ENCODE data around the gene KCTD5.

Gene KCTD5

DNA sequence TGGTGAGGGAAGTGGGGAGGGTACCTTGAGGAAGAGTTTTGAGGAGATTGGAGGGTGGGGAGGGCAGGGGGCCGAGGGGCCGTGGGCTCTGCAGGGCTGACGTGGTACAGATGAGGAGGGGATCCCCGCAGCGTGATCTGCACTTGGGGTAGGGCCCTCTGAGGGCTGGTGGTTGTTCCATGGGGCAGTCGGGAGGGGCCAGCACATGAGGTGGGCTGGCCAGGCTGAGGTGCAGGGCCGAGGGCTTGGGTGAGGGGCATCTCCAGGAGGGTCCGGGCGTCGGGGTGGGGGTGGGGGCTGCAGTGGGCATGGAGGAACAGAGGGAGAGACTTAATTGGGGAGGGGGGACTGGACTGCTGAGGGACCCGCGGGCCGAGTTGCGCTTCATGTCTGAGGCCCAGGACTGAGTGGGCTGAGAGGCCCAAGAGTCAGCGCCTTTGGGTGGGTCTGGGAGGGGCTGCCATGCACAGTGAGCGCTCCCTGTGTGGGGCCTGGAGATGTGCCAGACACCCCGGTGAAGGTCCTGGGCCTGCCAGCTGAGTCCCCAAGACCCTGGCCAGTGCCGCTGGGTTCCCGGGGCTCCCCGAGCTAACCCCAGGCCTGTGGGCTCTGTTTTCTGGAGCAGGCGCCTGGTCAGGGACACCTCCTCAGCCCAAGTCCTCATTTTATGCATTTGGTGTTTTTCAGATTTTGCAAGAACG is 24.4 kb downstream of the KCTD5 start:
- Histone ChIP-seq H3K36me3 (ENCODE audit: control insufficient read depth, insufficient read depth, low read length) (peaks cover 58% of the 10 kb centered on the region), H3K27me3 (ENCODE audit: control insufficient read depth, insufficient read depth, low read length) (no peaks in the 10 kb centered on the region), H3K27ac (ENCODE audit: low read depth, low read length) (no peak overlapping the region), H3K4me3 (ENCODE audit: low read depth, low read length) (no peak overlapping the region), H3K9me3 (ENCODE audit: control insufficient read depth, insufficient read depth, low read depth, low read length) (no peaks in the 10 kb centered on the region), H3K9ac (ENCODE audit: low read length) (no peak overlapping the region), H3K4me1 (ENCODE audit: control insufficient read depth, insufficient read depth, low read length) (no peaks in the 10 kb centered on the region)

DNA sequence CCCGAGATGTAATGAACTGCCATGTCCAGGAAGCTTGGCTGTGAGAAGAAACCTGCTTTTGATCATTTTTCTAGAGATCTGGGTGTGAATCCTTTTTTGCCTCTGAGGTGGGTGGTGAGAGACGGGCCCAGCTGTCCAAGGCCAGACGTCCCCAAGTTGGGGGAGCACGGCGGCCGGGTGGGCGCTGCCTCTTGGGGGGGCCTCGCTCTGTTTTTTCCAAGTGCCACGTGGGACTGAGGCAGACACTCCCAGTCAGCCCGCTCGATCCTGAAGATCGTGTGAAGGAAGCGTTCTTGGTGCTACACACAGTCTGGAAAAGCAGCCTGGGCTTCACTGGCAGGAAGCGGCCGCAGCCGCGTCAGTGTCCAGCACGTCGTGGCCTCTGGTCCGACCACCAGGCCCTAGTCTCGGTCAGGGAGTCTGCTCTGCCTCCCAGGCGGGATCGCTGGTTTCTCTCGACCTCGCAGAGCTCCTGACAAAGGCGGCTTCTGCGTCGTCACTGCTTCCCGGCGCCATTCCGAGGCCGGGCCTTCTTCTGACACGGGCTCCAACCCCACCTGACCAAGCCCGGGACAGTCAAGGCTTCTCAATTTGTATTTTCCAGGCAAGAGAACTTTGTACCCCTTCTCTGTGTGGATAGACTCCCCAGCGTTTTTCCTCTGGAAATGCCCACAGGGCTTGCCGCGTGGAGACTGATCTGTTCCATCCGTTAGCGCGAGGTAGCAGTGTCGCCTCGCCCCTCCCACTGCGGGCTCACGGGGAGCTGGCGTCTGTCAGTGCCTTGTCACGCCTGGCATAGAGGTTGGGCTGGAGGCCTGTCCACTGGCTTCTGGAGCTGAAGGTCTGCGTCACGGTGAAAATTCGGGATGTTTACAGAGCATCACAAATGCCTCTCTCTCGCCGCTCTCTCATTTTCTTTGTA is 25.3 kb downstream of the KCTD5 start:
- Histone ChIP-seq H3K27me3 (ENCODE audit: control insufficient read depth, insufficient read depth, low read length) (no peaks in the 10 kb centered on the region), H3K9ac (ENCODE audit: low read length) (no peak overlapping the region), H3K9me3 (ENCODE audit: control insufficient read depth, insufficient read depth, low read depth, low read length) (no peaks in the 10 kb centered on the region), H3K4me1 (ENCODE audit: control insufficient read depth, insufficient read depth, low read length) (no peaks in the 10 kb centered on the region), H3K4me3 (ENCODE audit: low read depth, low read length) (no peak overlapping the region), H3K27ac (ENCODE audit: low read depth, low read length) (no peak overlapping the region), H3K36me3 (ENCODE audit: control insufficient read depth, insufficient read depth, low read length) (peaks cover 51% of the 10 kb centered on the region)

DNA sequence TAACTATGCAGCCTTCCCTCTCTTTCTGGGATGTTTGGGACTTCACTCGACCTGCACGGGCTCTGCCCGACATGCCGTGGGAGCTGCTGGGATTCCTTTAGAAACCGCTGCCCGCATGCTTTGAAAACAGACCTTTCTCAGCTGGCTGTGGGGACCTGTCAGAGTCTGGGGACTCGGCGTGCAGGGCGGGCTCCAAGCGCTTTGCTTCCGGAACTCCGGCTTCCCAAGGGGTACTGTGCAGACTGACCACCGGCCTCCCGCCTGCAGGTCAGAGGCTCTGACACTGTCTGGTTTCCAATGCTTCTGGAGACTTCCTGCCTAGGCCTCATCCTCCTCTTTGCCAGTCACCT is 25.9 kb downstream of the KCTD5 start:
- Histone ChIP-seq H3K27me3 (ENCODE audit: control insufficient read depth, insufficient read depth, low read length) (no peaks in the 10 kb centered on the region), H3K9me3 (ENCODE audit: control insufficient read depth, insufficient read depth, low read depth, low read length) (no peaks in the 10 kb centered on the region), H3K9ac (ENCODE audit: low read length) (no peak overlapping the region)

DNA sequence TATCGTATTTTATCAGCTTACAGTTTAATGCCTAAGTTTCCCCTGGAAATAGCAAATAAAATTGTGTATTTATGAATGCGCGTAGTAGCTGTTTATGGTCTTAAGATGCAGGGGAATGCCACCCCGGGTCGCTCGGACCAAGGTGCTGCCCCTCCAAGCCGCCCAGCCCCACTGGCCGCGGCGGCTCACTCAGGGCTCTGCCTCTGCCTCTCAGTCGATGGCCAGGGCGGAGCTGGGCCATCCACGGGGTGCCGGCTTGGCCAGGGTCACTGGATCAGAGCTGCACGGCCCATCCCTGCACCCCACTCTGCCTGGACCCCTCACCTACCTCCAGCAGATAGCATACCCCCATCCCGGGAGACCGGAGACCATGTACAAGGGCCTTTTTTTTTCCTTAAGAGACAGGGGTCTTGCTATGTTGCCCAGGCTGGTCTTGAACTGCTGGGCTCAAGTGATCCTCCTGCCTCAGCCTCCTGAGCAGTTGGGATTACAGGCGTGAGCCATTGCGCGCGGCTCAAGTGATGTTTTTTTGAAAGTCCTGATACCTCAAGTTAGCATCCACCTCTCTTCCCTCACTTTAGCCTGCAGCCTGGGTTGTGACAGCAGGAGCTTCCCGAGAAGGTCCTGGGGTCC is 26.7 kb downstream of the KCTD5 start:
- H3K9me3 ChIP-seq (ENCODE audit: control insufficient read depth, insufficient read depth, low read depth, low read length): no peaks in the 10 kb centered on the region
- no peaks in the 10 kb centered on the region for H3K27me3 ChIP-seq (ENCODE audit: control insufficient read depth, insufficient read depth, low read length)
- no peak overlapping the region for H3K9ac ChIP-seq (ENCODE audit: low read length)
- no peak overlapping the region for H3K4me3 ChIP-seq (ENCODE audit: low read depth, low read length)
- H3K27ac ChIP-seq (ENCODE audit: low read depth, low read length): no peak overlapping the region
- peaks cover 45% of the 10 kb centered on the region for H3K36me3 ChIP-seq (ENCODE audit: control insufficient read depth, insufficient read depth, low read length)
- no peaks in the 10 kb centered on the region for H3K4me1 ChIP-seq (ENCODE audit: control insufficient read depth, insufficient read depth, low read length)

More for the DNA sequence above, 25.9 kb downstream of the KCTD5 start:
- no peaks in the 10 kb centered on the region for H3K4me1 ChIP-seq (ENCODE audit: control insufficient read depth, insufficient read depth, low read length)
- no peak overlapping the region for H3K27ac ChIP-seq (ENCODE audit: low read depth, low read length)
- H3K4me3 ChIP-seq (ENCODE audit: low read depth, low read length): no peak overlapping the region
- peaks cover 45% of the 10 kb centered on the region for H3K36me3 ChIP-seq (ENCODE audit: control insufficient read depth, insufficient read depth, low read length)

DNA sequence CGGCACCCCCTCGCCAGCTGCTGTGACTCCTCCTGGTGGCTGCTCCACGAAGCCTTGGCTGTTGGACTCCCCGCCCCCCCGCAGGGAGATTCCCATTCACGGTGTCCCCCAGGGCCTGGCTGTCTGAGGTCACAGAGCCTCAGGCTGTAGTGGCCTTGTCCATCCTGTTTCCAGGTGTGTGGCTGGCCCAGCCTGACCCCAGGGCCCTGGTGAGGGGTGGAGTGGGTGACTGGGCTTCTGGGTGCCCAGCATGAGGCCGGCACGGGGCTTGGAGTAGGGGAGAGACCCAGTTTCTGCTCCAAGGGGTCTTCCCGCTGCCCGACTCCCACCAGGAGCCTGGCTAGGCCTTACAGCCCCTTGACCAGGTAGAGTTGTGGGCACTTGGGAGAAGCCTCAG is 27.3 kb downstream of the KCTD5 start:
- Histone ChIP-seq H3K4me1 (ENCODE audit: control insufficient read depth, insufficient read depth, low read length) (no peaks in the 10 kb centered on the region), H3K27ac (ENCODE audit: low read depth, low read length) (no peak overlapping the region)

DNA sequence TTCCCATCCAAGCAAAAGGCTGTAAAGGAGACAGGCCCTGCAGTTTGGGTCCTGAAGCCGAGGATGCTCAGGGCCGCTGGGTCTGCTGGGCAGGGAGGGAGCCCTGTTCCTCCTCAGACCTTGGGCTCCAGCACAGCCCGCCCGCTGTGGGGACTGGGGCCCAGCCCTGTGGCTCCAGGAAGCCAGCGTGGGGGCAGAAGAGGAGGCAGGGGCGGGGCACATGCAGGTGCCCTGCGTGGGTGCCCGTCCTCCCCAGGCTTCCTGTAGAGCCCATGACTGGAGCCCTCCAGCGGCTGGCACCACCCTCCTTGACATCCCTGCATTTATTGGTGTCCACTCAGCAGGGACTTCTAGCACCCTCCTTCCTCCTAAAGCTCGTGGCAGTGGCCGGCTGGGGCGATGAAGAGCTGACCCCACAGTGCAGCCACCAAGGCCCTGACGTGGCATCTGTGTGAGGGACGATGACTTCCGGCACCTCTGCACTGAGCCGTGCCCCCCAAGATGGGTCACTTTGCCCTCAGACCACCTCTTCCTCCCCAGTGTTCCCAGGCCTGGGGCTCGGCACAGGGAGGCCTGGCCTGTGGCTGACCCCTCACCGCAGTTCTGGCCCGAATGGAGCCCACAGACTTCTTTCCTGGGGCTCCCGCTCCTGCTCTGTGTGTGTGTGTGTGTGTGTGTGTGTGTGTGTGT is 27.8 kb downstream of the KCTD5 start:
- H3K36me3 ChIP-seq (ENCODE audit: control insufficient read depth, insufficient read depth, low read length): peaks cover 37% of the 10 kb centered on the region
- no peaks in the 10 kb centered on the region for H3K9me3 ChIP-seq (ENCODE audit: control insufficient read depth, insufficient read depth, low read depth, low read length)
- no peaks in the 10 kb centered on the region for H3K4me1 ChIP-seq (ENCODE audit: control insufficient read depth, insufficient read depth, low read length)

More for the DNA sequence above, 27.3 kb downstream of the KCTD5 start:
- Histone ChIP-seq H3K27me3 (ENCODE audit: control insufficient read depth, insufficient read depth, low read length) (no peaks in the 10 kb centered on the region), H3K36me3 (ENCODE audit: control insufficient read depth, insufficient read depth, low read length) (peaks cover 42% of the 10 kb centered on the region), H3K4me3 (ENCODE audit: low read depth, low read length) (no peak overlapping the region), H3K9ac (ENCODE audit: low read length) (no peak overlapping the region), H3K9me3 (ENCODE audit: control insufficient read depth, insufficient read depth, low read depth, low read length) (no peaks in the 10 kb centered on the region)

DNA sequence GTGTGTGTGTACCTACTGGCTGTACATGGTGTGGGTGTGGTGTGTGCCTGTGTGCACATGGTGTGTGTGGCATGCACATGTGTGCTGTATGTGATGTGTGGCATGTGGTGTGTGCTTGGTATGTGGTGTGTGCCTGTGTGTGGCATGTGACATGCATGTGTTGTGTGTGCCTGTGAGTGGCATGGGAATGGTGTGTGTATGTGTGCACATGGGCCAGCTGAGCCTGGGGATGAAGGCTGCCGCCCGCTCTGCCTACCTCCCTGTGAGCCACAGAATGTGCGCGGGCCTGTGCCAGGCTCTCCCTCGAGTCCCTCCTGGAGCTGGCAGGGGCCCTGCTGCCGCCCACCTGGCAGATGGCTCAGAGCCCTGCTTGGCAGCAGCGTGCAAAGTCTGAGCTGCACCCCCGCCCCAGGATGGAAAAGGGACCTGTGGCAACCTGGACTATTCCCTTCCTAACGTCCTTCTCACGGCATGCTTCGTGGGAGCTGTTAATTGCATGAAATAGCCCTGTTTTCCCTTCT is 28.4 kb downstream of the KCTD5 start:
- Histone ChIP-seq H3K9me3 (ENCODE audit: control insufficient read depth, insufficient read depth, low read depth, low read length) (no peaks in the 10 kb centered on the region), H3K4me1 (ENCODE audit: control insufficient read depth, insufficient read depth, low read length) (no peaks in the 10 kb centered on the region), H3K36me3 (ENCODE audit: control insufficient read depth, insufficient read depth, low read length) (peaks cover 31% of the 10 kb centered on the region), H3K4me3 (ENCODE audit: low read depth, low read length) (no peak overlapping the region), H3K9ac (ENCODE audit: low read length) (no peak overlapping the region), H3K27me3 (ENCODE audit: control insufficient read depth, insufficient read depth, low read length) (no peaks in the 10 kb centered on the region), H3K27ac (ENCODE audit: low read depth, low read length) (no peak overlapping the region)

More for the DNA sequence above, 27.8 kb downstream of the KCTD5 start:
- Histone ChIP-seq H3K4me3 (ENCODE audit: low read depth, low read length) (no peak overlapping the region), H3K9ac (ENCODE audit: low read length) (no peak overlapping the region), H3K27me3 (ENCODE audit: control insufficient read depth, insufficient read depth, low read length) (no peaks in the 10 kb centered on the region), H3K27ac (ENCODE audit: low read depth, low read length) (no peak overlapping the region)

DNA sequence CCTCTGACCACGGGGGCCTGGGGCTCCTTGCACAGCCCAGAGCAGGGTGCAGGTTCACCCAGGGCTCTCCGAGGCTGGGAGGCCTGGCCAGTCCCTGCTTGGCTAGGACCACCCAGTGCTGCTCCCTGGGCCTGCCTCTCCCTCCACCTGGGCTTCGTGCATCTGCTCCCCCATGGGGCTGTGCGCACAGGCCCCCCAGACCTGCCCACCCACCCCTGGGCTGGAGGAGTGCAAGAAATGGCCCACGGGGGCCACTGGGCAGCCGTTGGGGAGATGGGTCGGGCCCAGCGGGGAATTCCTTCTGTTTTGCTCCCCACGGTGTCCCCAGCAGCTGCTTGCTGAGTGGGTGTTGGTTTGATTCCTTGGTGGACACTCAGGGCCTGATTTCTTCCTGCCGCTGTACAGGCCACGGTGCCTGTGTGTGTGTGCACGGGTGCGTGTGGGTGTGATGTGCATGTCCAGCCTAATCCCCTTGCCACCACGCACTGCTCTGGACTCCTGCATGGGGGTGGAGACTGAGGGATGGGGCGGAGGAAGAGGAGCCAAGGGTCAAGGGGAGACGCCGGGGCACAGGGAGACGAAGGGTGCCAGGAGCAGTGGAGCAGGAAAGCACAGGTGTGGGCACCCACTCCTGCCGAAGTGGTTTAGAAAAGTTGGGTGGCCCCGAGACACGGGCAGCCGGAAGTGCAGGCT is 29.2 kb downstream of the KCTD5 start:
- H3K36me3 ChIP-seq (ENCODE audit: control insufficient read depth, insufficient read depth, low read length): peaks cover 28% of the 10 kb centered on the region
- no peak overlapping the region for H3K4me3 ChIP-seq (ENCODE audit: low read depth, low read length)
- no peak overlapping the region for H3K9ac ChIP-seq (ENCODE audit: low read length)
- H3K4me1 ChIP-seq (ENCODE audit: control insufficient read depth, insufficient read depth, low read length): peaks cover 3% of the 10 kb centered on the region; the same call in 1 of the 2 replicates
- H3K9me3 ChIP-seq (ENCODE audit: control insufficient read depth, insufficient read depth, low read depth, low read length): no peaks in the 10 kb centered on the region
- H3K27ac ChIP-seq (ENCODE audit: low read depth, low read length): no peak overlapping the region
- peaks cover 5% of the 10 kb centered on the region; the same call in 1 of the 2 replicates for H3K27me3 ChIP-seq (ENCODE audit: control insufficient read depth, insufficient read depth, low read length)

DNA sequence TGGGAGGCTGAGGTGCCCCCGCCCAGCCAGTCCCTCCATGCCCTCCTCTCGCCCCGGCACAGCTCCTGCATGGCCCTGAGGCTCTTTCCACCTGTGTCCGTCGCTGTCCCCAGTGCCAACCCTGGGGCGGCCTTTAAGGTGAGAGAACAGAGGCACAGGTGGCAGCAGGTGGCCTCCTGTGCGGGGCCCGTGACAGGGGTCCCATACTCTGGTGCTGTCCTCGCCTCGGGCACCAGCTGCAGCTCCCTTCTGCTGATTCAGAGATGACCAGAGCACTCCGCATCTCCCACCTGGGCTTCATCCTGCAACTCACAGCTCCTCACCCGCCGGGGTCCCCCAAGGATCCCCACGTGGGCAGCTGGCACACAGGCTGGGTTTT is 29.7 kb downstream of the KCTD5 start:
- Histone ChIP-seq H3K9me3 (ENCODE audit: control insufficient read depth, insufficient read depth, low read depth, low read length) (no peaks in the 10 kb centered on the region), H3K4me3 (ENCODE audit: low read depth, low read length) (no peak overlapping the region), H3K36me3 (ENCODE audit: control insufficient read depth, insufficient read depth, low read length) (peaks cover 26% of the 10 kb centered on the region), H3K9ac (ENCODE audit: low read length) (no peak overlapping the region), H3K27me3 (ENCODE audit: control insufficient read depth, insufficient read depth, low read length) (peaks cover 5% of the 10 kb centered on the region; the same call in 1 of the 2 replicates), H3K27ac (ENCODE audit: low read depth, low read length) (no peak overlapping the region), H3K4me1 (ENCODE audit: control insufficient read depth, insufficient read depth, low read length) (peaks cover 3% of the 10 kb centered on the region; the same call in 1 of the 2 replicates)

DNA sequence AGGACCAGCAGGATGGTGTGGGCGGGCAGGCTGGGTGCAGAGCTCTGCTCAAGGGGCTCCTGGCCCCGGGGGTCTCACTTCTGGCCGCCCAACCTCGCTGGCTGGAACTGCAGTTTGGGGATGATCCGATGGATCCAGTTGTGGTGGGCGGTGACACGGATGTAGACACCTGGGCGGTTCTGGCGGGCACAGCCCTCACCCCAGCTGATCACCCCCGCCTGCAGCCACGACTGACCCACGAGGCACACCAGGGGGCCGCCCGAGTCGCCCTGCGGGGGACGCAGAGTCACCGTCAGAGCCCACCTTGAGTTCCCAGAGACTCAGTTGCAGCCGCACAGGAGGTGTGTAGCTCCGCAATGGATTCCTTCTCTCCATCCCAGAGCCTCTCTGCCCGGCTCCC is 30.2 kb downstream of the KCTD5 start:
- Histone ChIP-seq H3K9ac (ENCODE audit: low read length) (no peak overlapping the region), H3K4me1 (ENCODE audit: control insufficient read depth, insufficient read depth, low read length) (peaks cover 3% of the 10 kb centered on the region; the same call in 1 of the 2 replicates), H3K4me3 (ENCODE audit: low read depth, low read length) (no peak overlapping the region), H3K36me3 (ENCODE audit: control insufficient read depth, insufficient read depth, low read length) (peaks cover 21% of the 10 kb centered on the region), H3K9me3 (ENCODE audit: control insufficient read depth, insufficient read depth, low read depth, low read length) (no peaks in the 10 kb centered on the region), H3K27ac (ENCODE audit: low read depth, low read length) (no peak overlapping the region), H3K27me3 (ENCODE audit: control insufficient read depth, insufficient read depth, low read length) (peaks cover 5% of the 10 kb centered on the region; the same call in 1 of the 2 replicates)

All from HUES6 (cell line).